GM18511 (cell line): ENCODE results near the gene HDAC4.

ENCODE experiments used
- ATAC-seq: cut with Tn5 transposase; IDR thresholded peaks from one replicate; pipeline ENCODE4 v1.9.1; 2021; ENCODE audit warnings: mild to moderate bottlenecking, moderate library complexity; ENCODE audit not compliant: unreplicated experiment

The HDAC4 gene

DNA sequence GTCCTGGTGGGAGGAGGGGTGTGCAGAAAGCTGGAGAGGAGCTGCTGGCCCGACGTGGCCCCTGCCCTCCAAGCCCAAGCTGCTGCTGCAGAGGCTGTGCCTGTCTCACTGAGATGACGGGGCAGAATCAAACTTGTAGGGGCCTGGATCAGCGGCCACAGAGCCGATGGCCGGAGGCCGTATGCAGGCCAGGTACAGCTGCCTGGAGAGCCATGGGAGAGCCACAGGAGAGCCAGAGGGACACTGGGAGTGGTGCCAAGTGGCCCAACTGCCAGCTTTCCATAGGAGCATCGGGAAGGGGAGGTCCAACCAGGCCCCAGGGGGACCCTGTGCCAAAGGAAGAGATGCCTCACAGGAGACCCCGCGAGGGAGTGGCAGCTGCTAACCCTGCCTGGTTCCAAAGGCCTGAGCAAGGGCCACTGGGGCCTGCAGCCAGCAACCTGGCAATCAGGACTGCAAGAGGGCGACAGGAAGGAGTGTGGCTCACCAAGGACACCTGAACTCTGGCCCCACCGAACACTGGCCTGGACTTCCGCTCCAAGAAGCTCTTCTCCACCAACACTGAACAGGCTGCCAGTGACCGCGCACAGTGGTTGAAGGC, 70.7 kb downstream of the HDAC4 start:
- ATAC-seq = no peak

DNA sequence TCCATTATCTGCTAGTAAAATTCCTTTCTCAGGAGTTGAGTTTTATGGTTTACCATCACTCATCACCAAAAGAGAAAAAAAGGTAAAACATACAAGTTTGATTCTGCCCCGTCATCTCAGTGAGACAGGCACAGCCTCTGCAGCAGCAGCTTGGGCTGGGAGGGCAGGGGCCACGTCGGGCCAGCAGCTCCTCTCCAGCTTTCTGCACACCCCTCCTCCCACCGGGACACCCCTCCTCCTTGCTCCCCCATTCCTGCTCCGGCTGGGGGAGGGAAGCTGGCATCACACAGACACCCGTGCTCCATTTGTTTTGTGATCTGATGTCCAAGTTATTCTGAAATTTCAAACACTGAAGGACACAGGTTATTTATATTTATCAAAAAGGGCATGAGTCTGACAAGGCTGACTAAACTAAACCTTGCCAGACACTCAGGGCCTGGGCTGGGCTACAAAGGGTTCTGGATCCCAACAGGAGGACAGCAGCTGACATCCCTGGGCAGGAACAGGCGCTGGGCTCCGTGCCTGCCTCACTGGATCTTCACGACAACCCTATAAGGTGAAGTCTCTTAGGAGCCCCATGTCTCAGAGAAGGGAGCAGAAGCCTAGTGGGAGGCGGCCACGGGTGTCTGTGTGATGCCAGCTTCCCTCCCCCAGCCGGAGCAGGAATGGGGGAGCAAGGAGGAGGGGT, 71.4 kb downstream of the HDAC4 start:
- ATAC-seq = no peak

DNA sequence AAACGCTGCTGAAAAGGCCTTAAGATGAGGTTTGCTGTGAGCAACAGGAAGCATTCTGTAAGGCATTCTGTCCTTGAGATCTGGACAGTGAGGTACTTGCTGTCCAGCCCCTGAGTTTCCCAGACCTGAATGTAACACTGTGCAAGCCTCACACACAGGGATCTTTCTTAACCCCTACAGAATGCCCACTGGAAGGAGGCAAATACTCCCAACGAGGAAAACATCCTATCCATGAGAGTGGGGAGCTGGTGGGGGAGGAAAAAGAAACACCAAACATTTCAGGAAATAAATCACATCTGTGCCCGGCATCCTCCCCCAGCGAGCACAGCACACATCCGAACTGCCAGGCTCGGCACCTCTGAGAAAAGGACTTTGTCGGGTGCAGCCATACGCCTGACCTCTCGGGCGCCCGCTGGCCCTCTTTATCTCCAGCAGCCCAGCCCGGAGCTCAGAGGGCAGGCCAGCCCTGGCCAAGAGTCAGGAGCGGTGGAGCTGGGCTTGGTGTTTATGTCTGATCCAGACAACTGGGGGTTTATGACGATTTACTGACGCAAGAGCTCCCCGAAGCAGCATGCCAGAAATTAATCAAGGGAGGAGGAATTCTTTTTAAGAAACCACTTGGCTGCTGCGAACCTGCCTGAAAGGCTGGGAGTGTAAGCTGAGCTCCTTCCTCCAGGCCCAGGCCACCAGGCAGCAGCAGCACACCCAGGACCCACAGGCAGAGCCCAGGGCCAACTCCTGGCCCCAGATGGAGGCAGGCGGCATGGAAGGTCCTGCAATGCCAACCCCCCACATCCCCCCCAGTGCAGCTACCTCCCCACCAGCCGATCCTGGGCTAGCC, 72.2 kb downstream of the HDAC4 start:
- ATAC-seq = no peak

GRCh38 chr2:239327536-239328350, 73.1 kb downstream of the HDAC4 start:
- ATAC-seq = peak; percentile 35

GRCh38 chr2:239326831-239327535, 73.8 kb downstream of the HDAC4 start:
- peak; percentile 70 for ATAC-seq

DNA sequence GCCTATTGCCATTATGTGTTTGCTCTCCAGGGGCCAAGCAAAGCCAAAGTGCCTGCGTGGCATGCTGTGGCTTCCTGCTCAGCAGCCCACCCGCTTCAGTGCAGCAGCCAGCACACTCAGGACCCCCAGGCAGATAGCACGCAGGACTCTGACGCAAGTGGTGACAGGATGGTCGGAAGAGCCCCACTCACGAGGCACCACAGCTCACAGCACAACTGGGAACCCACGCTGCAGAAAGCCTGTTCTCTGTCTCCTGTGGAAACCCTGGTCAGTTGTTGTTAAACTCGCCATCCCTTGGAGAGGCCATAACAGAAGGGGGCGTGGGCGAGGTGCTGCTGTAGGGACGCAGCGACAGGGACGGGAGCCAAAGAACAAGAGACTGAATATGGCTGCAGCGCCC, 76.4 kb downstream of the HDAC4 start:
- no peak for ATAC-seq

DNA sequence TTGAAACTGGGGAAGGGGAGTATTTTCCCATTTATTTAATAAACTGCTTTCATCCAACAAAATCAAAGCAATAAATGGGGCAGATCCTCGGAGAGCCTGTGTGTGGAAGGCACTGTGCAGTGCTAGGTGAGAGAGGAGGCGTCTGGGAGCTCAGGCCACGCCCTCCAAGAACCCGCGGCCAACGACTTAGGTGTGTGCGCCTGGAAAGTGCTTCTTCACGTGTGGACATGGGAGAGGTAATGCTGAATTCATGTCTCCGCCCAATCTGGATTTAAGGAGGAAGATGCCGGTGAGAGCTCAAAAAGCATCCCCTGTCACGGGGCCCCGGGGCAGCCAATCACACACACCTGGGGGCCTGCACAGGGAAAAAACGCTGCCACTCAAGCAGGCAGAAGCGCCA, 77.4 kb downstream of the HDAC4 start:
- no peak for ATAC-seq

DNA sequence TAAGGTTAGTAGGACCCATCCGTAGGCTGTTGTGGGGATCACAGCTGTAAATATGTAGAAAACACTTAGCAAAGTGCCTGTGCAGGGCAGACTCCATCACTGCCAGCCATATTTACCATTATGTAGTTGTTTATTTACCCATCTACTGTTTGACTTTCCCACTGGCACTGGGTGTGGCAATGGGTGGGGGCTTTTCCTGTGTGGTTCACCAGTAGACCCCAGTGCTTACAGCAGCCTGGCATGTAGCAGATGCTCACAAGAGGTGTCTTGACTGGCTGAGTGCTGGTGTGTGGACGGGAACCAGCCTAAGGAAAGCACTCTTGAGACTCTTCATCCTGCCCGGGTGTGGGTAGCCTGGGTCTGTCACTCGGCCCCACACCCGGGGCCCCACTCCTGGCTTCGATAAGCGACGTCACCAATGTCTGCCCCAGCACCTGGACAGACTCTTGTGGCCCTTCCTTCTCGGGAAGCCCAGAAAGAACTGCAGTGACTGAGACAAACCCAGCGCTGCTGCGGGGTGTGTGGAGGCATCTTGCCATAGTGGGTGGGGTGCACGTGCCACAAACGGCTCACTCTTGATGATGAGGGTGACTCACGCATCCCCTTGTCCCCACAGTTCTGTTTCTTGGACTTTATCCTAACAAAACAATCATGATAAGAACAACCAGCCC, 78.3 kb downstream of the HDAC4 start:
- ATAC-seq = no peak

GRCh38 chr2:239321596-239322415, 79.0 kb downstream of the HDAC4 start:
- ATAC-seq = no peak

GRCh38 chr2:239318790-239319661, 81.8 kb downstream of the HDAC4 start:
- ATAC-seq = no peak

DNA sequence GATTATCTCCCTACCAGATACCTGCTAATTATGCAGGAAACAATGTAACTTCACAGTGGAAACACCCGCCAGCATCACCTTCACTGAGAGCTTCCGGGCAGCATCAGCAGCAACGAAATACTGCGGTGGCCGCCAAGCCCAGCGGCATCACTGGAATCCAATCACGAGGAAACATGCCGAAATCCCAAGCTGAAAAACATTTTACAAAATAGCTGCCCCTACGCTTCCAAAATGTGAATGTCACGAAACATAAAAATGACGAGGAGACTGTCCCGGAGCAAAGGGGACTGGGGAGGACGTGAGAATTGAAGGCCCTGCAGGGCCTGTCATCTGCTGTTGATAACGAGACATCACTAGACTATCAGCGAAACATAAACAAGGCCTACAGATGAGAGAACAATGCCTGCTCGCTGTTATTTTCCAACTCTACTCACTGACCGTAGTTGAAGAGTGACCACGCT, 82.6 kb downstream of the HDAC4 start:
- ATAC-seq = no peak

- ATAC-seq = no peak
These were observed 84.0 kb downstream of the HDAC4 start for GRCh38 chr2:239316562-239317465.

DNA sequence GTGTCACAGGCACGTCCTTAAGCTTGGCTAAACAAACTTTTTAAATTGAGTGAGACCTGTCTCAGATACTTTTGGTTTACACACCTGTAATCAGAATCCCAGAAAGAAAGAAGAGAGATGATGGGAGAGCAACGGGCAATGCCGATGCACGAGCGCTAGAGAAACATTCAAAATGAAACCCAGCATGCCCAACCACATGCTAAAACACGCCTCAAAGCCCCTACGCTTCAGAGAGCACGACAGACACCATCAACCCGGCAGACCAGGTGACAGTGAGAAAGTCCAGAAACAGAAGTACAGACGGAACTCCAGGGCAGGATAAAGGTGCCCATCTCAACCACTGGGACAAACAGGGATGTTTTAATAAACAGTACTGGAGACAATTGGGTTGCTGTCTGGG, 85.5 kb downstream of the HDAC4 start:
- ATAC-seq = peak; percentile 64

DNA sequence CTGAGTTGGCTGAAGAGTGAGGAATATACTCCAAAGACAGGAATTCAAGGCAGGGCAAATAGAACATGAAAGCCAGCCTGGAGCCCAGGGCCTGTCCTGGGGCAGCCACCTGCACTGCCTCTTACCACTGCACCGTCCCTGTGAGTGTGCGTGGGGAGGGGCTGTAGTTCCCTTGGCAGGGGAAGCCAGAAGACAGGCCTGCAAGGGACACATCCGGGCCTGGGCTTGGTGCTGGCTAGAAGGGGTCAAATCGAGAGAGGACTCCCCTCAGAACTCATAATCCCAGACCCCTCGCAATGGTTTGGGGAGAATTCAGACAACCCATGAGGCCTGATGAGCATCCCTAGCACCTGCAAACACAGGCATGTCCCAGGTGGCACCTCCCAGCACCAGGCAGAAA, 87.0 kb downstream of the HDAC4 start:
- ATAC-seq = no peak

GRCh38 chr2:239312741-239313667, 87.8 kb downstream of the HDAC4 start:
- ATAC-seq = no peak

DNA sequence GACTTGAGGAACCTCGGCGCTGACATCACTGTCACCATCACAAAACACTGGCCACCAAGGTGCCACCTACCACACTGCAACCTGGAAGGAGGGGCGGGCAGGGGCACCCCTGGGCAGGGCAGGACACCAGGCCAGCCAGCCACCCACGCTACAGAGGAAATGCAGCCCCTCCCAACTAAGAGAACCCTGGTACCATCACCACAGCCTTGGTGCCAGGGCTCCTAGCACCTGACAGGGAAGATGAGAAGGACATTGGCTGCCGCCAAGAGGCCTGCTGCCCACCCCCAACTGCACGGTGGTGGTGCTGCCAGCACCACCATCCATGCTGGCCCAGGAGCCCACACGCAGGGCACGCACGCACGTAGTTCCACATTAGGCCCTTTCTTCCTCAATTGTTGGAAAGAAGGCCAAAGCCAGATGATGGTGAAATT, 88.7 kb downstream of the HDAC4 start:
- no peak for ATAC-seq
